DMS 273 (cell line): Measurements from ENCODE around the gene SVEP1.
"Not testable (repeated sequence)": the region's sequence is repeated elsewhere in the genome, so short reads cannot be mapped to it uniquely, and the experiment has no call there.

Experiments
- DNase-seq: peaks from one replicate; lab custom pipeline; 2025; ENCODE audit not compliant: unreplicated experiment; lab: John Stamatoyannopoulos, UW

SVEP1 gene

DNA sequence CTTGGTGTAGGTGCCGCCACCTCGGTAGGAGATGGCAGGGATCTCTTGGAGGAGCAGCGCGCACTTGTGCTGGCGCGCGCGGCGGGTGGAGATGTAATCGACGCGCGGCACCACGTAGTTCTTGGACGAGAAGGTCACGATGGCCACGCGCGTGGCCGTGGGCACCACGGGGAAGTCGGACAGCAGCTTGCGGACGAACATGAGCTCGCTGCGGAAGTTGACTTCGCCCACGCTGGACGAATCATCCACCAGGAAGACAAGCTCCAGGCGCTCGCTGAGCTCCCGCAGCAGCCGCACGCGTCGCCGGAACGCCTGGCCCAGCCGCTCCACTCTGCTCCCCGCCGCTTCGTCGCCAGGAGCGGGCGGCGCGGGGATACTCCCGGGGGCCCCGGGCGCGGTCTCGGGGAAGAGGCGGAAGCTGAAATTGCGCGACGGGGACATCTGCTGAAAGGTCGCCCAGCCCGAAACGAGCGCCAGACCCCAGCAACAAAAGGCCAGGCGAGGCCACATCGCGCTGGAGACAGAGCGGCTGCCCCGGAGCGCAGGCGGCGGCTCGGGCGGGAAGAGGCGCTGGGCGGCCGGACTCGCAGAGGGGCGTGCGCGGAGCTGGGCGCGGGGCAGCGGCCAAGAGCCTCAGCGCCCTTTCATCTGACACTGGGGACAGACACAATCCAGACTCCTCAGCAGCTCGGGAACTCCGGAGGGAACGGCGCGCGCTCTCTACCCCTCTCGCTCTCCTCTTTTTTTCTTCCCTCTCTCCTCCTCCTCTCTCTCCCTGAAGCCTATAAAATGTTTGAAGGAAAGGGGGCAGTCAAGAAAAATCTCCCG lies at the start of gene SVEP1:
Gene SVEP1, minus strand, starts transcription at position 708 of the 828 bp plus-strand sequence. Its CDS starts 198 bp downstream, at position 510.
- DNase-seq = peak; percentile 82

DNA sequence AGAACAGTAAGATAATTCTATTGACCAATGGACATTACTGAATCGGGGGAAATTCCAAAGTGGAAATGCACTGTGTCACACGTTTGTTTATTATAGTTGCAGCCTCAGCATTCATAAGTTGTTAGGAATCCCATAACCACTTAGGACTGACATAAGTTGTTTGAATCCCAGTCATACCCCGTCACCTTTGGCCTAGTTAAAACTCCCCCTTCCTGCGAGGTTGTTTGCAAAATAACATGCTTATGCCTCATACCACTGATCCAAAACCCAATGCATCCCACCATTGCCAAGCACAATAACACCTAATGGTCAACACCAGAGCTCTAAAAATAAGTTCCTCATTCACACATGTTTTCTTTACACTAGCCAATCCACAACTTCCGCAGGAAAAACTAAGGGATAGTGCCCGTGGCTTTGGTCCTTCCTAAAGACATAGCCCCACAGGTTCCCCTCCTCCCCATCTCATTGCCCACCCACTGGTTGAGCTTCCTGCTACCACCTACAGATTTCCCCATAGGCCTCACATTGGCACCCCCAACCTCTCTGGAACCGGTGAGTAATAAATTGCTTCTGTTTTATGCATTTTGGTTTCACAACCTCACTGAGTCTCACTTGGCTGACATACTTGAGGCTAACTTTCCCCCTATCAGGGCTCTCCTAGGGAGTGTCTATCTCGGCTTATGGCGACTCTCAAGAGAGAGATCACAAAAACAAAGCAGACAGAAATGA lies 46.7 kb upstream of the SVEP1 start:
- DNase-seq = no peak

GRCh38 chr9:110623462-110624025 lies 44.0 kb upstream of the SVEP1 start:
- peak; percentile 77 for DNase-seq

- DNase-seq = no peak
Measured at GRCh38 chr9:110622368-110622767, 42.8 kb upstream of the SVEP1 start.

DNA sequence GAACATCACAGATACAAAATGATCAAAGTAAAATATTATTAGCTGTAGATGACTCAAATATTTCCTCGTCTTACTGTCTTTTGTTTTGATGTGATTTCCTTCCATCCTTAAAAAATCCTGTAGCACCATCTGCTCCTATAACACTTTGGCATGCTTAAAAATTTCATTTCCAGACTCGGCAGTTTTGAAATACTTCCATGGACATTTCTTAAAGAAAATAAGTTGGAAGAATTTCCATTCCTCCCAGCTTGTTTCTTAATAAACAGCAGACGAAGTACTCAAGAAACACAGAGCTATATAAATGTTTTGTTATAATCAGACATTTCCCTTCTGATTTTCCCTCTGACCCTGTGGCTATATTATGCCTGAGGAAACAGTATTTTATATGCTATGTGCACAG lies 41.2 kb upstream of the SVEP1 start:
- DNase-seq = no peak

DNA sequence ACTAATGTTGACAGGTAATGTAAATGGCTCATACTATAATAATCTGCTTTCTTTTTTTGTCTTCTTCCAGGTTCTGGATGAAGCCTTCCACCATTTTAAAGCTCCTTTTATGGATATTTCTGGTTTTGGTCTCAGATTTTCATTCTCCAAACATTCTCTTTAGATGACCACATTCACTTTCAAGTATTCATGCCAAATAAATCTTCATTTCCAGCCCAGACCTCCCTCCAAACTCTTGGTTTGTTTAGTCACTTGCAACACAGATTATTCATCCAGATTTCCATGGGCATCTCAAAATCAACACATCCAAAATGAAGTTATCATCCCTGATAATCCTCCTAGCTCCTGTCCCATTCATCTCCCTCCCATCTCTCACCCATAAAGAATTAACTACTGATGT lies 40.3 kb upstream of the SVEP1 start:
- no peak for DNase-seq

GRCh38 chr9:110615498-110615897 lies 36.0 kb upstream of the SVEP1 start:
- no peak for DNase-seq

- DNase-seq = not testable (repeated sequence)
Measured at GRCh38 chr9:110614576-110614975, 35.0 kb upstream of the SVEP1 start.

DNA sequence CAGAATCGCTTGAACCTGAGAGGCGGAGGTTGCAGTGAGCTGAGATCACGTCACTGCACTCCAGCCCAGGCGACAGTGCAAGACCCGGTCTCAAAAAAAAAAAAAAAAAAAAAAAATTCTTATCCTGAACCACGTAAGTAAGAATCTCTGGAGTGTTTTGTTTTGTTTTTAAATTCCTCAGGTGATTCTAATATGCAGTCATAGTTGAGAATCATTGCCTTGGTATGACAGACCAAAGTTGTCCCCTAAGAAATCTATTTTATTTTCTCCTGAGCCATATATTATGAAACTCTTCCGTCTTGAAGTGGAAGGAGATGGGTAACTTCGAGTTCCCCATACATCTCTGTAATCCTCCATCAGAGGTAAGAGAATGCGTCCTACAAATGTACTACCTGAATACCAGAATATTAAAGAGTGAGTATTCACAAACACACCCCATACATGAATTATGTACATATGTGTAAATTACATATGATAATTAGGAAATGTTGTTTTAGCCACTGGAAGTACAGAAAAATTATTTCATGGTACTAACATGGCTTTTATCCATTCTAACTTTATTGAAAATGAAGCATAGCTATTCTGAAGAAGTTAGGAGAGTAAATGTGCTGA lies 26.7 kb upstream of the SVEP1 start:
- DNase-seq = no peak

DNA sequence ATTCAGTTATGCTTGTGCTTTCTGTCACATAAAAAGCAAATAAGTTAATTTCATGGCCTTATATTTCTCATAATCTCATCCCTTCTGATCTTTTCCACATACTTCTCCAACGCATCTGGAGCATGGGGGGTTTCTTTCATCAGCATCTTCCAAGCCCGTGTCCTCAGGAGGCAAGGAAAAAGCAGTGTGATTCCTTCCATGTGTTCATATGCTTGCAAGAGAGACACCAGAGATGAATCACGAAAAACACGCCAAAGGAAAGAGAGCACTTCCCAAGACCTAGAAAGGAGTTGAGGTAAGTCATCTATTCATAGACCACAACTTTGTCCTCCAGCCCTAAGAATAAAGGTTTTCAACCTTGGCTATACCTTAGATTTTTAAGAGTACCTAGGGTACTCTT lies 26.0 kb upstream of the SVEP1 start:
- DNase-seq = no peak

DNA sequence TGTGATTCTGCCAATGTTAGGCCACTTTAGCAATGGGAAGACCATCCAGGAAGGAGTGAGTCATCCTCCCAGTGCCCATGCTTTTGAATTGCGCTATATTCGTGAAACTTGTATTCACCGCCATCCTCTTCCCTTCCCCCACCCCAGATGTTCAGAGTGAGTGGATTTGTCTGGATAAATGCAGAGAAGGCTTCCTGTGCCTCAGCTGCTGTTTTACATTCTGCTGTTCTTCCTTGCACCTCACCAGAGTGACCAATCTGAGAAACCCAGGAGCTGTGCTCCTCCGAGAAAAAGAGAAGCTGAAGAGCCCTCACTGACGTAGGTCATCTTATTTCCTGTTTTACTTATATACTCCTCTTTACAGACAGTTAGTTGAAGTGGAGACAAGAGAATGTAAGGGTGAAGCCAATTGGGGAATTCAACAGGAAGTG lies 24.6 kb upstream of the SVEP1 start:
- DNase-seq = no peak

DNA sequence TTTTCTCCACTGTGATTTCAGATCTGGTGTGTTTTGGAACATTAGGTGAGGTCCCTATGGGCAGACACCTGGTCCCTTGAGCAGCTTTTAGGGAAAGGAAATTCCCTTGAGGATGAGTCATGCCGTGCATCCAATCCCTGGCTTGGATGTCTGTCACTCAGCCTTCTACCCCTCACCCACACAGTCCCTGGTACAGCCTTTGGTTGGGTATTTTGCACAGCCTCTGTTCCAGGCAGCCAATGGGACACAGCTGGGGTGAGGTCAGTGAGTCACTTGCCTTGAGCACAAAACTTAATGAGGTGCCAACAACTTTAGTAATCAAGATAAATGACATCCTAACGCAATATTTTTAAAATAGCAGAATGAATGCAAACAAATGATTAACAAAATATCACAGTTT lies 22.7 kb upstream of the SVEP1 start:
- no peak for DNase-seq

- DNase-seq = peak; percentile 57
Measured at GRCh38 chr9:110601098-110601497, 21.6 kb upstream of the SVEP1 start.

GRCh38 chr9:110599468-110599867 lies 19.9 kb upstream of the SVEP1 start:
- DNase-seq = no peak

GRCh38 chr9:110592044-110592830 lies 12.7 kb upstream of the SVEP1 start:
- DNase-seq = no peak

GRCh38 chr9:110591526-110591925 lies 12.0 kb upstream of the SVEP1 start:
- DNase-seq = no peak

- DNase-seq = no peak
Measured at GRCh38 chr9:110590816-110591215, 11.3 kb upstream of the SVEP1 start.

GRCh38 chr9:110588296-110588695 lies 8.8 kb upstream of the SVEP1 start:
- DNase-seq = no peak

DNA sequence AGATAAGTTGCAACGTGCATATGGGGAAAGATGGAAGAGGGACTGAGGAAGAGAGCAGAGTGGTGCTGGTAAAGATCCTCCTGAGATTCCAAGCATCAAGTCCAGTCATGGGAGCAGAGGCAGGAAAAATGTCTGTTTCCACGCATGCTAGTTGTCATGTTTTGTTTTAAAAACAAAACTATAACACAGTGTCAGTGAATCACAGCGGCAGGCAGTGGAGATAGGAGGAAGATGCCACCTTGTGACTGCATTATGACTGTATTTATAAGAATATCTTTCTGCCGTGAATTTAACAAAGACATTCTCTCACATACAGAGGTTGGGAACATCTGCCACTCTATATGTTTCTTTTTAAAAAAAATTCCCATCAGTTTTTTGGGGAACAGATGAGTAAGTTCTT lies 3.7 kb upstream of the SVEP1 start:
- DNase-seq = peak; percentile 8

DNA sequence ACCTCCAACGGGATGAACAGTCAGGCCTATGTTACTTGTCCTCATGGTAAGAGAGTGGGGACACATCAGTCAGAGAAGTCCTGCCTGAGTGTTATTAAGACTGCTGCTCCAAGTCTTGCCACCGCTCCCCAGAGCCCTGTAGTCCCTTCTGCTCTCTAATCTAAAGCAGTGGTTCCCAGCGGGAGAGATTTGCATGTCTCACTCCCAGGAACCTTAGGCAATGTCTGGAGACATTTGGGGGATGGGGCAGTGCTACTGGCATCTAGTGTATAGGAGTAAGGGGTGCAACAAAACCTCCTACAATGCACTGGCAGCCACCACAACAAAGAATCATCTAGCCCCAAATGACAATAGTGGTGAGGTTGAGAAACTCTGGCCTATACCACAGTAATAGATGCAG lies 2.6 kb upstream of the SVEP1 start:
- peak; percentile 5 for DNase-seq

GRCh38 chr9:110580850-110581249 lies 1.3 kb upstream of the SVEP1 start:
- no peak for DNase-seq
